Neural cell (in vitro differentiated cells): Measurements from ENCODE around the gene GALT.

Experiments
- CTCF ChIP-seq: fragments of 450-650 bp; IDR thresholded peaks from 2 replicates; pipeline ENCODE4 v1.5.1; 2014; ENCODE audit warnings: antibody characterized with exemption, mild to moderate bottlenecking, moderate library complexity; ENCODE audit not compliant: poor library complexity, severe bottlenecking
- EP300 ChIP-seq: fragments of 450-650 bp; conservative IDR thresholded peaks from 2 replicates; pipeline ENCODE4 v1.6.1; 2014; ENCODE audit warnings: antibody characterized with exemption, mild to moderate bottlenecking, moderate library complexity; ENCODE audit not compliant: poor library complexity, severe bottlenecking
- EZH2 ChIP-seq: fragments of 200-600, 300-800 bp; shearing (Covaris generic), sonication (generic); IDR thresholded peaks from 2 replicates; pipeline ENCODE4 v1.6.1; 2014; ENCODE audit warnings: antibody characterized with exemption, low read length, borderline replicate concordance, mild to moderate bottlenecking; ENCODE audit not compliant: insufficient read depth, poor library complexity, severe bottlenecking
- MXI1 ChIP-seq: fragments of 450-650 bp; conservative IDR thresholded peaks from 2 replicates; pipeline ENCODE4 v1.6.1; 2014; ENCODE audit warnings: antibody characterized with exemption, mild to moderate bottlenecking; ENCODE audit not compliant: poor library complexity, severe bottlenecking
- POLR2AphosphoS5 ChIP-seq: IDR thresholded peaks from 2 replicates; pipeline ENCODE4 v1.6.1; 2012
- RAD21 ChIP-seq: fragments of 450-650 bp; conservative IDR thresholded peaks from 2 replicates; pipeline ENCODE4 v1.6.1; 2014; ENCODE audit warnings: antibody characterized with exemption, mild to moderate bottlenecking, moderate library complexity
- REST ChIP-seq: IDR thresholded peaks from 2 replicates; pipeline ENCODE4 v1.6.1; 2012; ENCODE audit warnings: borderline replicate concordance
- TAF1 ChIP-seq: IDR thresholded peaks from 2 replicates; pipeline ENCODE4 v1.6.1; 2012; ENCODE audit warnings: low read depth

- TF ChIP-seq CTCF (no peak), POLR2AphosphoS5 (no peak), EZH2 (no peak), REST (no peak), RAD21 (no peak), TAF1 (no peak), EP300 (no peak), MXI1 (no peak)
Observed at GRCh38 chr9:34656992-34657391, 10.5 kb downstream of the GALT start.
